ENCODE measurements around the gene ADGRD1. TPM values are rescaled to one million over a fixed set of nuclear protein-coding genes. Genes with fewer than 3 reads are reported as not detected.
A peak's percentile ranks its signal among the peaks of the same experiment; 100 is the strongest.

The ADGRD1 gene
- total and polyA plus RNA-seq, 5 donors from 2014 or later, result 0.56 TPM; not detected in 4

DNA sequence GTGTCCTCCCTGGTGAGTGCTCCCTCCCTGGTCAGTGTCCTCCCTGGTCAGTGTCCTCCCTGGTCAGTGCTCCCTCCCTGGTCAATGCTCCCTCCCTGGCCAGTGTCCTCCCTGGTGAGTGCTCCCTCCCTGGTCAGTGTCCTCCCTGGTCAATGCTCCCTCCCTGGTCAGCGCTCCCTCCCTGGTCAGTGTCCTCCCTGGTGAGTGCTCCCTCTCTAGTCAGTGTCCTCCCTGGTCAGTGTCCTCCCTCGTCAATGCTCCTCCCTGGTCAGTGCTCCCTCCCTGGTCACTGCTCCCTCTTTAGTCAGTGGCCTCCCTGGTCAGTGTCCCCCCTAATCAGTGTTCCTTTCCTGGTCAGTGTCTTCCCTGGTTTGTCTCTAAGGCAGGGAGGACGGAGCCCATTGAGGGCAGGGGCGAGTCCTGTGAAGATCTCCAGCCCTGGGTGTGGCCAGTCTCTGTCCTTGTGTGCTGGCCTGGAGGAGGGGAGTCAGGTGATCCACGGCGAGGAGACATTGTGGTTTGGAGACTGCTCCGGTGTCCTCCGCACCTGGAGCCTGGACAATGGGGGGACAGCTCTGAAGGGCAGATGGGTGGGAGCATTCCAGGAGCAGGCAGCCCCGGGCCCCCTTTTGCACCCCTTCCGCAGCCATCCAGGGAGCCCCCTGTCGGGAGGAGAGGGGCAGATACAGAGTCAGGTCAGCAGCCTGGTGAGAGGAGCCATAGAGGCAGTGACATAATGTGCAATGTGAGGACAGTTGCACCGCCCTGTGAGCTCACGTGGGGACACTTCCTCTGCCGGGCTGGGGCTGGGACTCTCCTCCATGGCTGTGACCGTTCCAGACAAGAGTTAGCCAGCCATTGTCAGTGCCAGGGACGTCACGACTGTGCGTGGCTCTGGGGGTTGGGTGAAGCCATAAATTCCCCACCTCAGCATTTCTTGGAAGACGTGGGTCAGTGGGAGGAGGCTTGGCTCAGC lies 93.4 kb downstream of the ADGRD1 start:
- DNase-seq (peak in 1 of 3 donors; percentile 7), ATAC-seq (ENCODE audit: low read depth in 2 of 2) (no peak)
- H3K9me3 Mint-ChIP-seq, result peaks cover 0 to 2% (median 0%) of the 10 kb centered on the region in 7 donors
- Histone ChIP-seq H3K36me3 (ENCODE audit: control insufficient read depth, insufficient read depth, low read length) (no peaks in the 10 kb centered on the region), H3K4me1 (ENCODE audit: control insufficient read depth, insufficient read depth, low read length, poor library complexity, severe bottlenecking) (no peaks in the 10 kb centered on the region), H3K4me3 (ENCODE audit: low read depth, low read length) (no peak overlapping the region), H3K27me3 (ENCODE audit: control insufficient read depth, insufficient read depth, low read length) (no peaks in the 10 kb centered on the region), H3K9me3 (ENCODE audit: control insufficient read depth in 2 of 2, low read length in 2 of 2) (no peaks in the 10 kb centered on the region), H3K27ac (ENCODE audit: insufficient read depth, low read length, poor library complexity, severe bottlenecking) (no peak overlapping the region)
- H3K4me1 Mint-ChIP-seq, result no peaks in the 10 kb centered on the region
- H3K4me3 Mint-ChIP-seq, result peak overlapping the region in 1 of 4 donors; percentile 24
- H3K27me3 Mint-ChIP-seq, result peaks cover 5% of the 10 kb centered on the region
- no peak overlapping the region for H3K27ac Mint-ChIP-seq
- H3K36me3 Mint-ChIP-seq, result no peaks in the 10 kb centered on the region

DNA sequence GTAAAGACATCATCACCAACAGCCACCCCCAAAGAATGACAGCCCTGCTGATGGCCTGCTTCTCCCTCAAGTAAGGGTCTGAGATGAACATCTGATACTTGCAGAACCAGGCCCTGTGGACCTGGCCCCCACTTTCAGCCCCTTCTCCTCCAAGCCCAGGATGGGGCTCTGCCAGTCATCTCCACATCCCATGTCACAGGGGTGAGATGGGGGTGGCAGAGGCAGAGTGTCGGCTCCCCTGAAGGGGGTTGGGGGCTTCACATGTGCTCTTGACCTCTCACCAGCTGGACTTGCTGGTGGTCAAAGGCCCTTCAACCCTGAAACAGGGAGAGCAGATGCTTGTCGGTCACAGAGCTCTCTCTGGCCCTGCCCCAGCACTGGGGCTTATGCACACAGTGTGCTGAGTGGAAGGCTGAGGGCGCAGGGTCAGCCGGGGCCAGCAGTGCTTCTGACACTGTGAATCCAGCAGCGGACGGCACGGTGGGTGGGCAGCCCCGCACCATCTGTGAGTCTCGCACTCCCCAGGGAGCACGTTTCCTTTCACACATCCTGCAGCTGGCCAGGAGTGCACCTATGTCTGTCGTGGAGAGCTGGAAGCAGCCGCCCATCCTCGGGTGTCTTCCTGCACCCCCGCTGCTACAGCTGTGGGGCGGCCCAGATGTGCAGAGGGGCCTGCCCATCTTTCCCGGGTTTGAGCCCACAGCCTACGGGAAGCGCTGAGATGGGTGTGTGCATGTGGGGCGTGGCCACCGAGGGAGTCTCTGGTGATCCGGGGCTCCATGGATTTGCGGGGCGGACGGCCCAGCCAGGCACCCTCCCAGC lies 94.3 kb downstream of the ADGRD1 start:
- H3K4me3 Mint-ChIP-seq, result no peak overlapping the region
- Histone ChIP-seq H3K9me3 (ENCODE audit: control insufficient read depth in 2 of 2, low read length in 2 of 2) (no peaks in the 10 kb centered on the region), H3K27ac (ENCODE audit: insufficient read depth, low read length, poor library complexity, severe bottlenecking) (no peak overlapping the region), H3K4me1 (ENCODE audit: control insufficient read depth, insufficient read depth, low read length, poor library complexity, severe bottlenecking) (no peaks in the 10 kb centered on the region), H3K36me3 (ENCODE audit: control insufficient read depth, insufficient read depth, low read length) (no peaks in the 10 kb centered on the region), H3K4me3 (ENCODE audit: low read depth, low read length) (no peak overlapping the region), H3K27me3 (ENCODE audit: control insufficient read depth, insufficient read depth, low read length) (no peaks in the 10 kb centered on the region)
- H3K27me3 Mint-ChIP-seq, result peaks cover 5% of the 10 kb centered on the region
- H3K27ac Mint-ChIP-seq, result no peak overlapping the region
- ATAC-seq (ENCODE audit: low read depth in 2 of 2) (no peak), DNase-seq (no peak)
- no peaks in the 10 kb centered on the region for H3K4me1 Mint-ChIP-seq
- H3K9me3 Mint-ChIP-seq, result peaks cover 0 to 2% (median 0%) of the 10 kb centered on the region in 7 donors
- no peaks in the 10 kb centered on the region for H3K36me3 Mint-ChIP-seq

DNA sequence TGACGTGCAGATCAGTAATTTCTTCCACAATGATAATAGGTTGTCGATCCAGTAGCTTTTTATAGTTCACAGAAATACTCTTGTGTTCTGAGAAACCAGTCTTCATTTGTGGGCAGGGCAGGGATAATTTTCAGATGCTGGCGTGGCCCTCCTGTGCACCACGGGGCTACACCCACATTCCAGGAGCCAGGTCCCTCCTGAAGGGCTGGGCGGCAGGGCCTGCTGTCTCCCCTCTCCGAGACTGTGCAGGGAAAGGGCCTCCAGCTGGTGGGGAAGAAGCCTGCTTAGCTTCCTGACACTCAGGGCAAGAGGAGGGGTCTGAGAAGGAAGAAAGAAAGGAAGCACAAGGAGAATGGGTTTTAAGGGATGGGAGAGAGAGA lies 94.9 kb downstream of the ADGRD1 start:
- no peaks in the 10 kb centered on the region for H3K27me3 ChIP-seq (ENCODE audit: control insufficient read depth, insufficient read depth, low read length)
- H3K9me3 ChIP-seq (ENCODE audit: control insufficient read depth in 2 of 2, low read length in 2 of 2), result no peaks in the 10 kb centered on the region
- H3K36me3 Mint-ChIP-seq, result no peaks in the 10 kb centered on the region
- no peak overlapping the region for H3K4me3 ChIP-seq (ENCODE audit: low read depth, low read length)
- H3K4me1 ChIP-seq (ENCODE audit: control insufficient read depth, insufficient read depth, low read length, poor library complexity, severe bottlenecking), result no peaks in the 10 kb centered on the region
- peaks cover 5% of the 10 kb centered on the region for H3K27me3 Mint-ChIP-seq
- no peak overlapping the region for H3K4me3 Mint-ChIP-seq
- no peak overlapping the region for H3K27ac ChIP-seq (ENCODE audit: insufficient read depth, low read length, poor library complexity, severe bottlenecking)
- H3K9me3 Mint-ChIP-seq, result peaks cover 0 to 2% (median 0%) of the 10 kb centered on the region in 7 donors
- DNase-seq (no peak), ATAC-seq (ENCODE audit: low read depth in 2 of 2) (no peak)
- no peaks in the 10 kb centered on the region for H3K4me1 Mint-ChIP-seq
- H3K27ac Mint-ChIP-seq, result no peak overlapping the region
- no peaks in the 10 kb centered on the region for H3K36me3 ChIP-seq (ENCODE audit: control insufficient read depth, insufficient read depth, low read length)

DNA sequence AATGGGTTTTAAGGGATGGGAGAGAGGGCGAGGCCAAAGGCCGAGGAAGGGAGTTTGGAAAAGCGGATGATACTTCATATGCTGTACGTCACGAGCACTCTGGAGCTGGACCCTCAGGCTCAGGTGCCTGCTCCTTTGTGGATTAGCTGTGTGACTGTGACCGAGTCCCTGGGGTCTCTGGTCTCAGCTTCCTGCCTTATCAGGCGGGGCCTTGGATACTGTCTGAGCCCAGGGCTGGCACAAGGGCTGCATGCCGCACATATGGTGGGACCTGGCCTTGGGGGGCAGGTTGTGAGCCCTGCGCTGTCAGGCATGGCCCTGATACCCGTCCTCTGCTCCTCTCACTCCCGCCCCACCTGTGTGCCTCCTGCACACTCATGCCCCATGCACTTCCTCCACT lies 95.3 kb downstream of the ADGRD1 start:
- Mint-ChIP-seq H3K27me3 (peaks cover 5% of the 10 kb centered on the region), H3K9me3 (peaks cover 0 to 2% (median 0%) of the 10 kb centered on the region in 7 donors), H3K27ac (no peak overlapping the region), H3K4me3 (no peak overlapping the region), H3K36me3 (no peaks in the 10 kb centered on the region), H3K4me1 (no peaks in the 10 kb centered on the region)
- Histone ChIP-seq H3K27me3 (ENCODE audit: control insufficient read depth, insufficient read depth, low read length) (no peaks in the 10 kb centered on the region), H3K36me3 (ENCODE audit: control insufficient read depth, insufficient read depth, low read length) (no peaks in the 10 kb centered on the region), H3K4me3 (ENCODE audit: low read depth, low read length) (no peak overlapping the region), H3K4me1 (ENCODE audit: control insufficient read depth, insufficient read depth, low read length, poor library complexity, severe bottlenecking) (no peaks in the 10 kb centered on the region), H3K27ac (ENCODE audit: insufficient read depth, low read length, poor library complexity, severe bottlenecking) (no peak overlapping the region), H3K9me3 (ENCODE audit: control insufficient read depth in 2 of 2, low read length in 2 of 2) (no peaks in the 10 kb centered on the region)
- ATAC-seq (ENCODE audit: low read depth in 2 of 2) (no peak), DNase-seq (no peak)

DNA sequence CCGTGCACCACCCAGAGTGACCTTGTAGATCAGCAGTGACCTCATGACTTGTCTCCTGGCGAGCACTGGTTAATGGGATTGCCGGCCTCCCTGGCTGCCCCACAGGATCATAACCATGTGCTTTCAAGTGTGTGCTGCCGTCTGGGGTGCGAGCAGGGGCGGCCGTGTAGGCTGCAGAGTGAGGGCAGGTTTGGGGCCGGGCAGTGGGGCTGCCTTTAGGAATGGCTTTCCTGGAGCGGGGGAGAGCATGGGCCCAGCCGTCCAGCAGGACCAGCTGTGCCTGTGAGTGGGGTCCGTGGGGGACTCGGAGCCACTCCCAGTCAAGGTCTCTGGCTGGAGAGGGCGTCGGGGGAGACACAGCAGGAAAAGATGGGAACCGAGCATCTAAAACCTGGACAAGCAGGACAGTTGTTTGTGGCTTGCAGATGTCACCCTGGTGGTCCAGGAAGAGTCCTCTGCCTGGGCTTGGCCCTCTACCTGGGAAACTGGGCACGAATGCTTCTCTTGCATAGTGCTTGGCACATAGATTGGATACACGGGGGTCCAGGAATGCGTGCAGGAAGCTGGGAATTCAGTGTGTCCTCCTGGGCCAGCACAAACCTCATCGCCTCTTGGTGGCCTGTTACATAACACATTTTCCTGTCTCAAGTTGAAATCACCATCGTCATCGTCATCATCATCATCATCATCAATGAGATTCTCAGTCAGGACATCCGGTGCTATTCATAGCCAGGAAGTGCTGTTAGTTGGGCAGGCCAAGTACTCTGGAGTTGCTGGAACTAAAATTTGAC lies 96.0 kb downstream of the ADGRD1 start:
- H3K36me3 Mint-ChIP-seq, result no peaks in the 10 kb centered on the region
- Histone ChIP-seq H3K27ac (ENCODE audit: insufficient read depth, low read length, poor library complexity, severe bottlenecking) (no peak overlapping the region), H3K4me3 (ENCODE audit: low read depth, low read length) (no peak overlapping the region), H3K9me3 (ENCODE audit: control insufficient read depth in 2 of 2, low read length in 2 of 2) (no peaks in the 10 kb centered on the region), H3K36me3 (ENCODE audit: control insufficient read depth, insufficient read depth, low read length) (no peaks in the 10 kb centered on the region), H3K4me1 (ENCODE audit: control insufficient read depth, insufficient read depth, low read length, poor library complexity, severe bottlenecking) (no peaks in the 10 kb centered on the region), H3K27me3 (ENCODE audit: control insufficient read depth, insufficient read depth, low read length) (no peaks in the 10 kb centered on the region)
- ATAC-seq (ENCODE audit: low read depth in 2 of 2) (no peak), DNase-seq (no peak)
- H3K27me3 Mint-ChIP-seq, result peaks cover 5% of the 10 kb centered on the region
- no peaks in the 10 kb centered on the region for H3K4me1 Mint-ChIP-seq
- H3K9me3 Mint-ChIP-seq, result peaks cover 0 to 2% (median 0%) of the 10 kb centered on the region in 7 donors
- no peak overlapping the region for H3K27ac Mint-ChIP-seq
- H3K4me3 Mint-ChIP-seq, result no peak overlapping the region

DNA sequence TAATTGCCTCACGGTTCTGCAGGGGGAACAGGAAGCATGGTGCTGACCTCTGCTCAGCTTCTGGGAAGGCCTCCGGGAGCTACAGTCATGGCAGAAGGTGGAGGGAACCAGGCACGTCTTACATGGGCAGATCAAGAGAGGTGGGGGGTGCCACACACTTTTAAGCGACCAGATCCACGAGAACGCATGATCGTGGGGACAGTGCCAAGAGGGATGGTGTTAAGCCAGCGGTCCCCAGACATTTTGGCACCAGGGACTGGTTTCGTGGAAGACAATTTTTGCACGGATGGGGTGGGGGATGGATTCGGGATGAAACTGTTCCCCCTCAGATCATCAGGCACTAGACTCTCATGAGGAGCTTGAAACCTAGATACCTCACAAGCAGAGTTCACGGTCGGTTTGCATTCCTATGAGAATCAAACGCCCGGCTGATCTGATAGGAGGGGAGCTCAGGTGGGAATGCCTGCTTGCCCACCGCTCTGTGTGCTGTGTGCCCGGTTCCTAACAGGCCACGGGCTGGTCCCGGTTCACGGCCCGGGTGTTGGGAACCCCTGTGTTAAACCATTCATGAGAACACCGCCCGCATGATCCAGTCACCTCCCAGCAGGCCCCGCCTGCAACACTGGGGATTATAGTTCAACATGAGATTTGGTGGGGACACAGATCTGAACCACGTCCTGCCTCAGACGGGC lies 96.9 kb downstream of the ADGRD1 start:
- no peaks in the 10 kb centered on the region for H3K4me1 ChIP-seq (ENCODE audit: control insufficient read depth, insufficient read depth, low read length, poor library complexity, severe bottlenecking)
- Mint-ChIP-seq H3K27me3 (peaks cover 5% of the 10 kb centered on the region), H3K9me3 (peaks cover 0 to 2% (median 0%) of the 10 kb centered on the region in 7 donors), H3K4me3 (no peak overlapping the region), H3K27ac (no peak overlapping the region), H3K4me1 (no peaks in the 10 kb centered on the region), H3K36me3 (no peaks in the 10 kb centered on the region)
- no peaks in the 10 kb centered on the region for H3K36me3 ChIP-seq (ENCODE audit: control insufficient read depth, insufficient read depth, low read length)
- no peaks in the 10 kb centered on the region for H3K27me3 ChIP-seq (ENCODE audit: control insufficient read depth, insufficient read depth, low read length)
- H3K9me3 ChIP-seq (ENCODE audit: control insufficient read depth in 2 of 2, low read length in 2 of 2), result no peaks in the 10 kb centered on the region
- DNase-seq, result no peak
- ATAC-seq (ENCODE audit: low read depth in 2 of 2), result no peak
- no peak overlapping the region for H3K27ac ChIP-seq (ENCODE audit: insufficient read depth, low read length, poor library complexity, severe bottlenecking)
- H3K4me3 ChIP-seq (ENCODE audit: low read depth, low read length), result no peak overlapping the region

DNA sequence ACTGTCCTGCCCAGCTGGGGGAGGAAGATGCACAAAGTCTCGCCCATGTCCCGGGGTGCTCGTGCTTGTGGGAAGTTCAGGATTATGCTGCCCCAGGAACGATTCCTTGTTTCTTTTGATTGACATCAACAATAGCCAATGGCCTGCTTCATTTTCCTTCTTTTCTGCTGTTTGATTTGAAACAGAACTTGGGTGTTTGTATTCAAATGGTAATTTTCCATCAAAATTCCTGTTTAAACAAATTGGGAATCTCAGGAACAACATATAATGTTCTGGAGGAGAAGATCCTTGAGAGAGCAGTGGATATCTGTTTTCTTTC lies 97.4 kb downstream of the ADGRD1 start:
- DNase-seq (no peak), ATAC-seq (ENCODE audit: low read depth in 2 of 2) (no peak)
- Mint-ChIP-seq H3K27me3 (peaks cover 5% of the 10 kb centered on the region), H3K9me3 (peaks cover 0 to 2% (median 0%) of the 10 kb centered on the region in 7 donors), H3K27ac (no peak overlapping the region), H3K4me3 (no peak overlapping the region), H3K36me3 (no peaks in the 10 kb centered on the region), H3K4me1 (no peaks in the 10 kb centered on the region)
- Histone ChIP-seq H3K9me3 (ENCODE audit: control insufficient read depth in 2 of 2, low read length in 2 of 2) (no peaks in the 10 kb centered on the region), H3K36me3 (ENCODE audit: control insufficient read depth, insufficient read depth, low read length) (no peaks in the 10 kb centered on the region), H3K4me3 (ENCODE audit: low read depth, low read length) (no peak overlapping the region), H3K27ac (ENCODE audit: insufficient read depth, low read length, poor library complexity, severe bottlenecking) (no peak overlapping the region), H3K4me1 (ENCODE audit: control insufficient read depth, insufficient read depth, low read length, poor library complexity, severe bottlenecking) (no peaks in the 10 kb centered on the region), H3K27me3 (ENCODE audit: control insufficient read depth, insufficient read depth, low read length) (no peaks in the 10 kb centered on the region)
